Stimulated activated CD4-positive, alpha-beta T cell treated with anti-CD3 and anti-CD28 coated beads, Interleukin-15, amount 100 ng/mL, for 48 hours (primary cell): ENCODE results near the gene ADGRG4.

Source experiments
- DNase-seq, 2 donors: peaks; one replicate each; pipeline ENCODE4 v3.0.0-alpha.2; 2020; ENCODE audit warnings: low read depth in 2 of 2

The ADGRG4 gene

GRCh38 chrX:136456133-136456532 lies 155.4 kb downstream of the ADGRG4 start:
- DNase-seq: no peak

- DNase-seq: no peak
Measured at GRCh38 chrX:136457303-136457917, 156.6 kb downstream of the ADGRG4 start.

- no peak for DNase-seq
Measured at GRCh38 chrX:136464589-136464988, 163.8 kb downstream of the ADGRG4 start.
